ENCODE results near the gene PCDHGA5.
"Not testable (repeated sequence)": the region's sequence is repeated elsewhere in the genome, so short reads cannot be mapped to it uniquely, and the experiment has no call there.

The PCDHGA5 gene

GRCh38 chr5:141342773-141343172 is 21.2 kb upstream of the PCDHGA5 start:
- Histone ChIP-seq H3K27me3 (ENCODE audit: low read depth) (no peaks in the 10 kb centered on the region), H3K9me3 (no peaks in the 10 kb centered on the region), H3K4me1 (no peaks in the 10 kb centered on the region), H3K36me3 (replicated peaks) (no peaks in the 10 kb centered on the region), H3K4me3 (no peak overlapping the region)
- no peak for DNase-seq (ENCODE audit: low spot score in 2 of 2)
- in situ Hi-C loops (cut with MboI; ENCODE audit: low sequenced_read_pairs) = no loop called here

DNA sequence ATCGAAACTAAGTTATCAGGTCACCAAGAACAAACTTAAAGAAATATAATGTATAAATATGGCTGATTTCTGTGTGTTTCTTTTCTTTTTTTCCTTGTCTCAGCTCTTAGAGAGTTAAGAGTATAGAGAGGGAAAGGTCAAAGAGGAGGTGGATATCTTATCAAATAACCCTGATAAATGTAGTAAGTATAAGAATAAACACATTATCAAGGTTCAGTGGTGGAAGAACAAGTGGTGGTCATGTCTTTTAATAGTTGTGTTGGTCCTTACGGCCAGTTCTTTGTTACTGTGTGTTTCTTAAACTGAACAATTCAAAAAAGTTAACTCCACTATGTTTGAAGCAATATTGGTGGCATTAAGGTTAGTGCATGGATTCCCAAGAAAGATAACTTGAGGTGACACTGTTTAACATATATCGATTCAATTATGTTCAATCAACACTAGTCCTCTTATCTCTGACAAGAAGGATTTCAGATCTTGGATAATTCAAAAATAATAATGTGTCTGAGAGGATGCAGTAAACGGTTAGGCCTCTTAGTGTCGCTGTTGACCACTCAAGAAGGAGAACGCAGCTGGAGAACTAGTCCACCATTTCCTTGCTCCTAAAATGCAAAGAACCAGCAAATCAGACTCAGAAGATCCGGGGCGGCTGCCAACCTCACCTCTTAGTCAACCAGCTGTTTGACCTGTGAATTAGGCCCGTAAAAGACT is 20.6 kb upstream of the PCDHGA5 start, which contains the start of gene PCDHGA3:
TSS of gene PCDHGA3 (plus strand) at position 588 of the 711 bp plus-strand sequence. CDS start 205 bp downstream, outside the sequence.
- in situ Hi-C loops (cut with MboI; ENCODE audit: low sequenced_read_pairs) = no loop called here
- Histone ChIP-seq H3K4me1 (no peaks in the 10 kb centered on the region), H3K36me3 (replicated peaks) (no peaks in the 10 kb centered on the region), H3K4me3 (no peak within 1 kb of the TSS), H3K9me3 (no peaks in the 10 kb centered on the region), H3K27me3 (ENCODE audit: low read depth) (no peaks in the 10 kb centered on the region)
- no peak for DNase-seq (ENCODE audit: low spot score in 2 of 2)

- no peak overlapping the region for H3K4me3 ChIP-seq
- in situ Hi-C loops (cut with MboI; ENCODE audit: low sequenced_read_pairs) = no loop called here
- H3K9me3 ChIP-seq = no peaks in the 10 kb centered on the region
- no peaks in the 10 kb centered on the region for H3K4me1 ChIP-seq
- no peak for DNase-seq (ENCODE audit: low spot score in 2 of 2)
- H3K27me3 ChIP-seq (ENCODE audit: low read depth) = no peaks in the 10 kb centered on the region
- H3K36me3 ChIP-seq (replicated peaks) = no peaks in the 10 kb centered on the region
Measured at GRCh38 chr5:141343953-141344463, 20.0 kb upstream of the PCDHGA5 start.

GRCh38 chr5:141345327-141345726 is 18.6 kb upstream of the PCDHGA5 start:
- no peak overlapping the region for H3K4me3 ChIP-seq
- H3K27me3 ChIP-seq (ENCODE audit: low read depth) = no peaks in the 10 kb centered on the region
- H3K9me3 ChIP-seq = no peaks in the 10 kb centered on the region
- DNase-seq (ENCODE audit: low spot score in 2 of 2) = no peak
- in situ Hi-C loops (cut with MboI; ENCODE audit: low sequenced_read_pairs) = no loop called here
- H3K4me1 ChIP-seq = no peaks in the 10 kb centered on the region
- no peaks in the 10 kb centered on the region for H3K36me3 ChIP-seq (replicated peaks)

DNA sequence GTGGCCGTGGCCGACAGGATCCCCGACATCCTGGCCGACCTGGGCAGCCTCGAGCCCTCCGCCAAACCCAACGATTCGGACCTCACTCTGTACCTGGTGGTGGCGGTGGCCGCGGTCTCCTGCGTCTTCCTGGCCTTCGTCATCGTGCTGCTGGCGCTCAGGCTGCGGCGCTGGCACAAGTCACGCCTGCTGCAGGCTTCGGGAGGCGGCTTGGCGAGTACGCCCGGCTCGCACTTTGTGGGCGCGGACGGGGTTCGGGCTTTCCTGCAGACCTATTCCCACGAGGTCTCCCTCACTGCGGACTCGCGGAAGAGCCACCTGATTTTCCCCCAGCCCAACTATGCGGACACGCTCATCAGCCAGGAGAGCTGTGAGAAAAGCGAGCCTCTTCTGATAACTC is 17.9 kb upstream of the PCDHGA5 start:
- DNase-seq (ENCODE audit: low spot score in 2 of 2); H3K9me3 ChIP-seq; H3K4me1 ChIP-seq; H3K4me3 ChIP-seq; in situ Hi-C loops (cut with MboI; ENCODE audit: low sequenced_read_pairs); H3K36me3 ChIP-seq (replicated peaks); H3K27me3 ChIP-seq (ENCODE audit: low read depth): not testable (repeated sequence)

GRCh38 chr5:141349917-141350619 is 13.9 kb upstream of the PCDHGA5 start, which contains the start of gene PCDHGB1:
Gene PCDHGB1, plus strand, starts transcription at chr5:141350099. Its CDS starts 162 bp downstream, at chr5:141350261.
- Histone ChIP-seq H3K36me3 (replicated peaks) (no peaks in the 10 kb centered on the region), H3K4me1 (no peaks in the 10 kb centered on the region), H3K27me3 (ENCODE audit: low read depth) (no peaks in the 10 kb centered on the region), H3K4me3 (no peak within 1 kb of the TSS), H3K9me3 (no peaks in the 10 kb centered on the region)
- in situ Hi-C loops (cut with MboI; ENCODE audit: low sequenced_read_pairs) = loop anchor here (10.0 kb wide), 1 partner anchor 215 kb away; no protein-coding TSS in a partner anchor
- peak; percentile 40 to 74 for DNase-seq (ENCODE audit: low spot score in 2 of 2)

GRCh38 chr5:141351591-141351990 is 12.4 kb upstream of the PCDHGA5 start:
- no peaks in the 10 kb centered on the region for H3K9me3 ChIP-seq
- no peak overlapping the region for H3K4me3 ChIP-seq
- in situ Hi-C loops (cut with MboI; ENCODE audit: low sequenced_read_pairs) = loop anchor here (10.0 kb wide), 1 partner anchor 213 kb away; no protein-coding TSS in a partner anchor

GRCh38 chr5:141354900-141355469 is 9.0 kb upstream of the PCDHGA5 start, which contains the start of gene PCDHGA4:
Gene PCDHGA4, plus strand, starts transcription at chr5:141355021. Its CDS starts 87 bp downstream, at chr5:141355108.
- H3K36me3 ChIP-seq (replicated peaks) = no peaks in the 10 kb centered on the region

More at GRCh38 chr5:141351591-141351990, 12.4 kb upstream of the PCDHGA5 start:
- H3K36me3 ChIP-seq (replicated peaks) = no peaks in the 10 kb centered on the region
- no peak for DNase-seq (ENCODE audit: low spot score in 2 of 2)
- no peaks in the 10 kb centered on the region for H3K27me3 ChIP-seq (ENCODE audit: low read depth)
- H3K4me1 ChIP-seq = no peaks in the 10 kb centered on the region

GRCh38 chr5:141355641-141356040 is 8.3 kb upstream of the PCDHGA5 start:
- no peaks in the 10 kb centered on the region for H3K27me3 ChIP-seq (ENCODE audit: low read depth)
- no peaks in the 10 kb centered on the region for H3K36me3 ChIP-seq (replicated peaks)
- no peak for DNase-seq (ENCODE audit: low spot score in 2 of 2)
- no peaks in the 10 kb centered on the region for H3K4me1 ChIP-seq
- H3K9me3 ChIP-seq = no peaks in the 10 kb centered on the region
- no peak overlapping the region for H3K4me3 ChIP-seq
- in situ Hi-C loops (cut with MboI; ENCODE audit: low sequenced_read_pairs) = loop anchor here (10.0 kb wide), 1 partner anchor 209 kb away; no protein-coding TSS in a partner anchor

More at GRCh38 chr5:141354900-141355469, 9.0 kb upstream of the PCDHGA5 start, which contains the start of gene PCDHGA4:
- no peaks in the 10 kb centered on the region for H3K27me3 ChIP-seq (ENCODE audit: low read depth)
- in situ Hi-C loops (cut with MboI; ENCODE audit: low sequenced_read_pairs) = loop anchor here (10.0 kb wide), 1 partner anchor 210 kb away; no protein-coding TSS in a partner anchor
- H3K4me3 ChIP-seq = no peak within 1 kb of the TSS
- H3K4me1 ChIP-seq = no peaks in the 10 kb centered on the region
- no peak for DNase-seq (ENCODE audit: low spot score in 2 of 2)
- H3K9me3 ChIP-seq = no peaks in the 10 kb centered on the region

GRCh38 chr5:141356133-141356532 is 7.8 kb upstream of the PCDHGA5 start:
- Histone ChIP-seq H3K27me3 (ENCODE audit: low read depth) (no peaks in the 10 kb centered on the region), H3K36me3 (replicated peaks) (no peaks in the 10 kb centered on the region), H3K4me1 (no peaks in the 10 kb centered on the region), H3K9me3 (no peaks in the 10 kb centered on the region), H3K4me3 (no peak overlapping the region)
- DNase-seq (ENCODE audit: low spot score in 2 of 2) = no peak
- in situ Hi-C loops (cut with MboI; ENCODE audit: low sequenced_read_pairs) = loop anchor here (10.0 kb wide), 1 partner anchor 209 kb away; no protein-coding TSS in a partner anchor

DNA sequence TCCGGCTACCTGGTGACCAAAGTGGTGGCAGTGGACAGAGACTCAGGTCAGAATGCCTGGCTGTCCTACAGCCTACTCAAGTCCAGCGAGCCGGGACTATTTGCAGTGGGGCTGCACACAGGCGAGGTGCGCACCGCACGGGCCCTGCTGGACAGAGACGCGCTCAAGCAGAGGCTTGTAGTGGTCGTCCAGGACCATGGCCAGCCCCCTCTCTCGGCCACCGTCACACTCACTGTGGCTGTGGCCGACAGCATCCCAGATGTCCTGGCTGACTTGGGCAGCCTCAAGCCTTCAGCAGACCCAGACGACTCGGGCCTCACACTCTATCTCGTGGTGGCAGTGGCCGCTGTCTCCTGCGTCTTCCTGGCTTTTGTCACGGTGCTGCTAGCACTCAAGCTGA is 7.0 kb upstream of the PCDHGA5 start:
- Histone ChIP-seq H3K4me1 (no peaks in the 10 kb centered on the region), H3K4me3 (no peak overlapping the region), H3K9me3 (no peaks in the 10 kb centered on the region), H3K36me3 (replicated peaks) (no peaks in the 10 kb centered on the region), H3K27me3 (ENCODE audit: low read depth) (no peaks in the 10 kb centered on the region)
- DNase-seq (ENCODE audit: low spot score in 2 of 2) = no peak
- in situ Hi-C loops (cut with MboI; ENCODE audit: low sequenced_read_pairs) = loop anchor here (10.0 kb wide), 1 partner anchor 208 kb away; no protein-coding TSS in a partner anchor

- H3K9me3 ChIP-seq = 0 out of 2 replicates have a peak, but pooled peaks cover 3% of the 10 kb centered on the region
- H3K4me1 ChIP-seq = no peaks in the 10 kb centered on the region
- no peaks in the 10 kb centered on the region for H3K27me3 ChIP-seq (ENCODE audit: low read depth)
- in situ Hi-C loops (cut with MboI; ENCODE audit: low sequenced_read_pairs) = loop anchor here (10.0 kb wide), 1 partner anchor 205 kb away; no protein-coding TSS in a partner anchor
- H3K36me3 ChIP-seq (replicated peaks) = no peaks in the 10 kb centered on the region
- DNase-seq (ENCODE audit: low spot score in 2 of 2) = peak; percentile 27 to 29
- no peak within 1 kb of the TSS for H3K4me3 ChIP-seq
Measured at GRCh38 chr5:141359790-141360426, 4.1 kb upstream of the PCDHGA5 start, which contains the start of gene PCDHGB2. Gene PCDHGB2, plus strand, starts transcription at chr5:141359994. Its CDS starts 142 bp downstream, at chr5:141360136.

- Histone ChIP-seq H3K36me3 (replicated peaks) (no peaks in the 10 kb centered on the region), H3K27me3 (ENCODE audit: low read depth) (no peaks in the 10 kb centered on the region), H3K9me3 (0 out of 2 replicates have a peak, but pooled peaks cover 3% of the 10 kb centered on the region), H3K4me1 (no peaks in the 10 kb centered on the region), H3K4me3 (no peak overlapping the region)
- in situ Hi-C loops (cut with MboI; ENCODE audit: low sequenced_read_pairs) = no loop called here
- no peak for DNase-seq (ENCODE audit: low spot score in 2 of 2)
Measured at GRCh38 chr5:141360685-141361084, 3.3 kb upstream of the PCDHGA5 start.

Measured in HAP-1 (cell line).